ENCODE results near the gene MYRIP. TPM values are rescaled to one million over a fixed set of nuclear protein-coding genes. Genes with fewer than 3 reads are reported as not detected.

The MYRIP gene
- total RNA-seq, 1 experiment from 2014 or later, result 19.0 TPM

Small RNA genes lying within 50 kb of the gene (small RNA-seq; reads per million reads assigned to genes)
- gene RF00264 (not detected), gene RN7SL411P (not detected), gene RNU4-56P (not detected)

Measured in Karpas-422 (cell line).